HepG2 (cell line): ENCODE measurements around the gene SLC27A3. TPM values are rescaled to one million over a fixed set of nuclear protein-coding genes. Genes with fewer than 3 reads are reported as not detected.

ENCODE experiments used
- ATAC-seq: fragments of 200-7000 bp; cut with Tn5 transposase; 3 replicates; pipeline ENCODE4 v1.9.1; 2020; ENCODE audit warnings: mild to moderate bottlenecking, moderate library complexity
- BruUV-seq: library from RNA; stranded (reverse); fragments of 400-500 nt; replicated peaks from 2 replicates; lab custom pipeline; 2021; lab: Mats Ljungman, UMichigan
- CTCF ChIA-PET: fragments of 300-600 bp; formaldehyde crosslinking; extraction: SDS; loops from one replicate; lab custom pipeline; 2021; ENCODE audit warnings: low total read pairs, inconsistent platforms, low intra/inter-chr PET ratio; lab: Yijun Ruan, JAX
- POLR2A ChIA-PET: fragments of 350-600 bp; sonication (Branson Sonifier 250); formaldehyde crosslinking; loops from one replicate; lab custom pipeline; 2020; ENCODE audit warnings: antibody characterized with exemption, inconsistent platforms; lab: Yijun Ruan, JAX
- DNase-seq: peaks from one replicate; pipeline ENCODE4 v3.0.0-alpha.2; 2015; ENCODE audit warnings: low spot score
- FAIRE-seq: peaks from 3 replicates; lab custom pipeline; 2011; peaks lifted over from hg19 to GRCh38; lab: Jason Lieb, UNC
- H2AFZ ChIP-seq: one replicate; pipeline ENCODE4 v1.6.1; 2011; ENCODE audit warnings: low read length, inconsistent platforms
- H3K27ac ChIP-seq: fragments of 300-600 bp; 3 replicates; pipeline ENCODE4 v1.8.0; 2011; ENCODE audit warnings: mixed run types, mild to moderate bottlenecking, mixed read lengths, low read length, inconsistent platforms; ENCODE audit not compliant: insufficient read depth; ENCODE audit errors: extremely low read length
- H3K27me3 ChIP-seq, 2 experiments: fragments of 200-600 bp in 1 of 2; 2 replicates in 1 of 2; 3 replicates in 1 of 2; pipeline versions ENCODE4 v1.6.0 to v1.8.0; 2011; ENCODE audit warnings: low read length in 2 of 2, mild to moderate bottlenecking in 2 of 2, moderate library complexity in 2 of 2, inconsistent platforms in 1 of 2; ENCODE audit not compliant: insufficient read depth in 2 of 2, control insufficient read depth in 1 of 2
- H3K36me3 ChIP-seq, 2 experiments: fragments of 200-600 bp in 1 of 2; replicated peaks in 1 of 2; 2 replicates in 1 of 2; 3 replicates in 1 of 2; pipeline versions ENCODE4 v1.5.1 to v1.8.0; 2011; ENCODE audit warnings: low read length in 2 of 2, inconsistent platforms in 1 of 2; ENCODE audit not compliant: insufficient read depth in 2 of 2, control insufficient read depth in 1 of 2
- H3K4me1 ChIP-seq: 2 replicates; pipeline ENCODE4 v1.5.1; 2012; ENCODE audit warnings: low read length, inconsistent platforms; ENCODE audit not compliant: insufficient read depth
- H3K4me2 ChIP-seq: 2 replicates; pipeline ENCODE4 v1.6.0; 2011; ENCODE audit warnings: low read depth, low read length, inconsistent platforms
- H3K4me3 ChIP-seq, 3 experiments: fragments of 200-600 bp in 1 of 3; sonication (generic), shearing (Covaris generic) in 1 of 3; replicated peaks in 1 of 3; 2 replicates each; pipeline ENCODE4 v1.5.1; 2011 to 2016; ENCODE audit warnings: low read length in 3 of 3, inconsistent platforms in 2 of 3, low read depth in 2 of 3, mild to moderate bottlenecking in 2 of 3, control low read depth in 1 of 3, mixed read lengths in 1 of 3; ENCODE audit not compliant: insufficient read depth in 1 of 3
- H3K79me2 ChIP-seq: one replicate; pipeline ENCODE4 v1.6.1; 2011; ENCODE audit warnings: low read length, inconsistent platforms; ENCODE audit not compliant: insufficient read depth
- H3K9ac ChIP-seq: 2 replicates; pipeline ENCODE4 v1.6.0; 2011; ENCODE audit warnings: mild to moderate bottlenecking, low read depth, low read length, inconsistent platforms; ENCODE audit not compliant: insufficient read depth
- H3K9me3 ChIP-seq: 2 replicates; pipeline ENCODE4 v1.5.1; 2012; ENCODE audit warnings: mild to moderate bottlenecking, low read length
- H4K20me1 ChIP-seq: 2 replicates; pipeline ENCODE4 v1.6.0; 2011; ENCODE audit warnings: inconsistent platforms, mild to moderate bottlenecking, low read length, moderate library complexity; ENCODE audit not compliant: insufficient read depth
- FOXC1 ChIP-seq: sonication (generic); formaldehyde crosslinking; IDR thresholded peaks from 2 replicates; pipeline ENCODE4 v1.8.0; 2022; ENCODE audit warnings: mild to moderate bottlenecking, missing genetic modification reagents, borderline replicate concordance
- NR2F6 ChIP-seq, 2 experiments: IDR thresholded peaks; 2 replicates each; pipeline ENCODE4 v1.6.1; 2016; ENCODE audit warnings: antibody characterized with exemption in 1 of 2, mild to moderate bottlenecking in 1 of 2
- ZBTB21 ChIP-seq: sonication (generic); formaldehyde crosslinking; IDR thresholded peaks from 2 replicates; pipeline ENCODE4 v1.4.0; 2020; ENCODE audit warnings: missing genetic modification reagents
- ZFP36L2 ChIP-seq: sonication (generic); formaldehyde crosslinking; IDR thresholded peaks from 2 replicates; pipeline ENCODE4 v1.4.0; 2020; ENCODE audit warnings: missing genetic modification reagents
- ZNF441 ChIP-seq: sonication (generic); formaldehyde crosslinking; IDR thresholded peaks from 2 replicates; pipeline ENCODE4 v1.7.0; 2021; ENCODE audit warnings: missing genetic modification reagents, borderline replicate concordance
- WGBS: methylation state at CpG from one replicate; pipeline ENCODE4 v1.1.6; 2017; ENCODE audit warnings: low lambda C conversion rate; 5-methylcytosine and 5-hydroxymethylcytosine counted together
- in situ Hi-C: cut with HindIII; loops from 2 replicates; pipeline ENCODE4 v1.10.0; 2017; ENCODE audit warnings: low pct_unique_long_range_greater_than_20kb; ENCODE audit not compliant: extremely low pct_ligation_motif_present
- intact Hi-C: fragments of 100-400 bp; cut with micrococcal nuclease; formaldehyde crosslinking; loops from one replicate; pipeline ENCODE4 v1.10.0; 2022; ENCODE audit not compliant: unreplicated experiment
- polyA plus RNA-seq, 8 experiments: library from polyadenylated mRNA; depleted of rRNA in 3 of 8; stranded (reverse) in 7 of 8; unstranded in 1 of 8; fragments of >200 nt; fragmentation: Illumina TruSeq in 4 of 8; extraction: Trizol in 4 of 8; gene quantifications; 2 replicates each; pipeline versions ENCODE4 v1.2.1 to v1.2.3, GENCODE V29; 2011 to 2016; ENCODE audit warnings: low read depth in 4 of 8, missing spikeins in 1 of 8, mixed read lengths in 1 of 8; ENCODE audit not compliant: insufficient read depth in 1 of 8
- total RNA-seq, 5 experiments: library from RNA; depleted of rRNA; stranded (reverse); fragments of >200 nt; fragmentation: Illumina TruSeq; extraction: Trizol; gene quantifications; 2 replicates each; pipeline ENCODE4 v1.2.3, GENCODE V29; 2016; ENCODE audit warnings: low read depth in 1 of 5
- TF ChIP-seq, protein P1 (sequence below): sonication (generic); formaldehyde crosslinking; IDR thresholded peaks from 2 replicates; pipeline ENCODE4 v1.4.0; 2020; ENCODE audit warnings: missing genetic modification reagents, borderline replicate concordance

The SLC27A3 gene
- total and polyA plus RNA-seq, 2 of the 13 experiments (the other 11 are each of a cell fraction or from before 2014, with no cell fraction given): 4.3 to 10.3 TPM

DNA sequence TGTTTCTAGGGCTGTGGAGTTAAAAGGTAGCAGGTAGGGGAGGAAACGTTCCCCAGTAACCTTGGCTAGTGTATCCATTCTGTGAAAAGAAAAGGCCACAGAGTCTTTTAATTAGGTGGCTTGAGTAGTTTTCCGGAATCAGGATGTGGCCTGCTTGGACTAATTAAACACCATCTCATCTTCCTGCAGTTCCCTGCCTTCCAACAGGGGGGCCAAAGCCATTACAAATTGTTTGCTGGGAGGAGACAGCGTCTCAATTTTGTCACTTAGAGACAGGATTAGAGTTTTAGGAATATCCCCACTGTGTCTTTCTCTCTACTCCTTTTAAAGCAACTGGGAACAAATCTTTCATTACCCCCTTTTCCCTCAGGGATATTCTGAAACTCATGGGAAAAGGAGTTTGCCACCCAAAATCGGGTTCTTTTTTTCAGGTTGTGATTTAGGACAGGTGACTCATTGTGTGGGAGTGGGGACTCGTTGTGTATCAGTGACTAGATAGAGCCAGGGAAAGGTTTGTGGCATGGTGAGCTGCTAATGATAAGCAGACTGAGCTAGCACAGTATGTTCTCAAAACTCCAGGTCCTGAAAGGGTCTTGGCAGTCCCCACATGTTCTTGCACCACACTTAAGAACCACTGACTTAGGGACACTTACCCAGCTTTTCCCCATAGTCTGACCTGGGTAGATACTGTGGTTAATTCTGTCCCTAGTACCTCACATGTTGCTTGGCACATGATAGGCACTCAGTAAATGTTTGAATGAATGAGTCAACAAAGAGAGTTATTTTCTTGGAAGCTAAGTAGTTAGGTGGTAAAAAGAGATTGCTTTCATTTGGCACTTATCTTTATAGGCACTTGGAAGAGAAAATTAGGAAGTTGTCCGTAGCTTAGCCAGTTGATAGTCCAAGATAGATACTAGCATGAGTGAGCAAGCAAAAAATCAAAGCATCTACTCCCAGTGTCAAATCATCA, 24.9 kb upstream of the SLC27A3 start:
- ATAC-seq (no peak), FAIRE-seq (no peak), DNase-seq (no peak)
- ChIA-PET CTCF (interaction anchor here (1.1 to 5.5 kb wide), 5 partner anchors 72 to 239 kb away, joined by 3 to 38 read pairs (median 5); partner anchors contain the start of gene NPR1), POLR2A (interaction anchor here (1.4 kb wide), 1 partner anchor 19 kb away, joined by 4 read pairs; no protein-coding TSS in a partner anchor)
- TF ChIP-seq ZNF441 (CRISPR knock-in tag): no peak
- no peak for TF ChIP-seq ZBTB21 (CRISPR knock-in tag)
- no peak for TF ChIP-seq FOXC1 (CRISPR knock-in tag)
- no peak for TF ChIP-seq ZFP36L2 (CRISPR knock-in tag)
- TF ChIP-seq, protein P1, sequence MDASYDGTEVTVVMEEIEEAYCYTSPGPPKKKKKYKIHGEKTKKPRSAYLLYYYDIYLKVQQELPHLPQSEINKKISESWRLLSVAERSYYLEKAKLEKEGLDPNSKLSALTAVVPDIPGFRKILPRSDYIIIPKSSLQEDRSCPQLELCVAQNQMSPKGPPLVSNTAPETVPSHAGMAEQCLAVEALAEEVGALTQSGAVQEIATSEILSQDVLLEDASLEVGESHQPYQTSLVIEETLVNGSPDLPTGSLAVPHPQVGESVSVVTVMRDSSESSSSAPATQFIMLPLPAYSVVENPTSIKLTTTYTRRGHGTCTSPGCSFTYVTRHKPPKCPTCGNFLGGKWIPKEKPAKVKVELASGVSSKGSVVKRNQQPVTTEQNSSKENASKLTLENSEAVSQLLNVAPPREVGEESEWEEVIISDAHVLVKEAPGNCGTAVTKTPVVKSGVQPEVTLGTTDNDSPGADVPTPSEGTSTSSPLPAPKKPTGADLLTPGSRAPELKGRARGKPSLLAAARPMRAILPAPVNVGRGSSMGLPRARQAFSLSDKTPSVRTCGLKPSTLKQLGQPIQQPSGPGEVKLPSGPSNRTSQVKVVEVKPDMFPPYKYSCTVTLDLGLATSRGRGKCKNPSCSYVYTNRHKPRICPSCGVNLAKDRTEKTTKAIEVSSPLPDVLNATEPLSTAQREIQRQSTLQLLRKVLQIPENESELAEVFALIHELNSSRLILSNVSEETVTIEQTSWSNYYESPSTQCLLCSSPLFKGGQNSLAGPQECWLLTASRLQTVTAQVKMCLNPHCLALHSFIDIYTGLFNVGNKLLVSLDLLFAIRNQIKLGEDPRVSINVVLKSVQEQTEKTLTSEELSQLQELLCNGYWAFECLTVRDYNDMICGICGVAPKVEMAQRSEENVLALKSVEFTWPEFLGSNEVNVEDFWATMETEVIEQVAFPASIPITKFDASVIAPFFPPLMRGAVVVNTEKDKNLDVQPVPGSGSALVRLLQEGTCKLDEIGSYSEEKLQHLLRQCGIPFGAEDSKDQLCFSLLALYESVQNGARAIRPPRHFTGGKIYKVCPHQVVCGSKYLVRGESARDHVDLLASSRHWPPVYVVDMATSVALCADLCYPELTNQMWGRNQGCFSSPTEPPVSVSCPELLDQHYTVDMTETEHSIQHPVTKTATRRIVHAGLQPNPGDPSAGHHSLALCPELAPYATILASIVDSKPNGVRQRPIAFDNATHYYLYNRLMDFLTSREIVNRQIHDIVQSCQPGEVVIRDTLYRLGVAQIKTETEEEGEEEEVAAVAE (CRISPR knock-in tag): no peak
- no peak for TF ChIP-seq NR2F6 (IDR thresholded peaks at IDR 0.05)
- TF ChIP-seq NR2F6 (CRISPR knock-in tag; IDR thresholded peaks at IDR 0.05): no peak
- no peak overlapping the region for H2AFZ ChIP-seq
- H3K9ac ChIP-seq: no peak overlapping the region
- no peaks in the 10 kb centered on the region for H3K9me3 ChIP-seq
- no peak overlapping the region for H3K4me2 ChIP-seq
- H3K27ac ChIP-seq: no peak overlapping the region
- no peaks in the 10 kb centered on the region for H3K79me2 ChIP-seq
- 84% methylated on average over 6 of the region's 6 CpGs for WGBS
- BruUV-seq: TSS peak; percentile 24
- no peaks in the 10 kb centered on the region for H3K4me1 ChIP-seq
- intact Hi-C loops: no loop called here
- no peaks in the 10 kb centered on the region for H3K27me3 ChIP-seq
- no peak overlapping the region for H3K4me3 ChIP-seq
- peaks cover 17 to 69% of the 10 kb centered on the region in 2 experiments for H3K36me3 ChIP-seq
- H4K20me1 ChIP-seq: no peaks in the 10 kb centered on the region
- in situ Hi-C loops: no loop called here
